Measurements from ENCODE around the gene ACVR1. TPM values are rescaled to one million over a fixed set of nuclear protein-coding genes. Genes with fewer than 3 reads are reported as not detected.
A peak's percentile ranks its signal among the peaks of the same experiment; 100 is the strongest.

Gene ACVR1
- total RNA-seq, 1 experiment from 2014 or later: 71.3 TPM

GRCh38 chr2:157856187-157856515 is 20.0 kb downstream of the ACVR1 start:
- CTCF ChIA-PET: interaction anchor here (1.2 to 1.6 kb wide), 2 partner anchors 16 to 20 kb away, joined by 3 to 5 read pairs; no protein-coding TSS in a partner anchor
- no peak for DNase-seq
- Mint-ChIP-seq H3K4me1 (ENCODE audit: low read depth, unreplicated experiment) (peaks cover 51% of the 10 kb centered on the region), H3K9me3 (ENCODE audit: low read depth, unreplicated experiment) (no peaks in the 10 kb centered on the region), H3K27me3 (ENCODE audit: unreplicated experiment) (no peaks in the 10 kb centered on the region), H3K27ac (ENCODE audit: unreplicated experiment) (peak overlapping the region; percentile 94), H3K4me3 (ENCODE audit: low read depth, unreplicated experiment) (peak overlapping the region; percentile 36), H3K36me3 (ENCODE audit: insufficient read depth, unreplicated experiment) (peaks cover 21% of the 10 kb centered on the region)
- intact Hi-C loops (cut with micrococcal nuclease; ENCODE audit: unreplicated experiment): no loop called here
- TF ChIP-seq CTCF (IDR thresholded peaks at IDR 0.05; ENCODE audit: unreplicated experiment): no peak
- BruUV-seq (replicated peaks): no TSS peak

- CTCF ChIA-PET: interaction anchor here (0.7 to 1.1 kb wide), 2 partner anchors 9 to 96 kb away, joined by 3 to 5 read pairs; no protein-coding TSS in a partner anchor
- no peak for TF ChIP-seq CTCF (IDR thresholded peaks at IDR 0.05; ENCODE audit: unreplicated experiment)
- peaks cover 28% of the 10 kb centered on the region for H3K36me3 Mint-ChIP-seq (ENCODE audit: insufficient read depth, unreplicated experiment)
- H3K27ac Mint-ChIP-seq (ENCODE audit: unreplicated experiment): peak overlapping the region; percentile 36
- intact Hi-C loops (cut with micrococcal nuclease; ENCODE audit: unreplicated experiment): no loop called here
- DNase-seq: no peak
- peaks cover 62% of the 10 kb centered on the region for H3K4me1 Mint-ChIP-seq (ENCODE audit: low read depth, unreplicated experiment)
- H3K4me3 Mint-ChIP-seq (ENCODE audit: low read depth, unreplicated experiment): no peak overlapping the region
- no peaks in the 10 kb centered on the region for H3K27me3 Mint-ChIP-seq (ENCODE audit: unreplicated experiment)
- BruUV-seq (replicated peaks): no TSS peak
- H3K9me3 Mint-ChIP-seq (ENCODE audit: low read depth, unreplicated experiment): no peaks in the 10 kb centered on the region
Observed at GRCh38 chr2:157853820-157854219, 22.3 kb downstream of the ACVR1 start.

GRCh38 chr2:157853211-157853610 is 22.9 kb downstream of the ACVR1 start:
- H3K27ac Mint-ChIP-seq (ENCODE audit: unreplicated experiment): peak overlapping the region; percentile 36
- H3K36me3 Mint-ChIP-seq (ENCODE audit: insufficient read depth, unreplicated experiment): peaks cover 27% of the 10 kb centered on the region
- DNase-seq: no peak
- H3K27me3 Mint-ChIP-seq (ENCODE audit: unreplicated experiment): no peaks in the 10 kb centered on the region
- BruUV-seq (replicated peaks): no TSS peak
- H3K4me1 Mint-ChIP-seq (ENCODE audit: low read depth, unreplicated experiment): peaks cover 64% of the 10 kb centered on the region
- intact Hi-C loops (cut with micrococcal nuclease; ENCODE audit: unreplicated experiment): no loop called here
- no peak overlapping the region for H3K4me3 Mint-ChIP-seq (ENCODE audit: low read depth, unreplicated experiment)
- CTCF ChIA-PET: interaction anchor here (1.1 kb wide), 1 partner anchor 9 kb away, joined by 3 read pairs; no protein-coding TSS in a partner anchor
- no peak for TF ChIP-seq CTCF (IDR thresholded peaks at IDR 0.05; ENCODE audit: unreplicated experiment)
- no peaks in the 10 kb centered on the region for H3K9me3 Mint-ChIP-seq (ENCODE audit: low read depth, unreplicated experiment)

GRCh38 chr2:157849591-157849990 is 26.5 kb downstream of the ACVR1 start:
- Mint-ChIP-seq H3K27me3 (ENCODE audit: unreplicated experiment) (no peaks in the 10 kb centered on the region), H3K27ac (ENCODE audit: unreplicated experiment) (peak overlapping the region; percentile 91), H3K9me3 (ENCODE audit: low read depth, unreplicated experiment) (no peaks in the 10 kb centered on the region), H3K4me1 (ENCODE audit: low read depth, unreplicated experiment) (peaks cover 72% of the 10 kb centered on the region), H3K36me3 (ENCODE audit: insufficient read depth, unreplicated experiment) (peaks cover 8% of the 10 kb centered on the region), H3K4me3 (ENCODE audit: low read depth, unreplicated experiment) (peak overlapping the region; percentile 24)
- CTCF ChIA-PET: interaction anchor here (0.9 to 1.6 kb wide), 2 partner anchors 11 to 27 kb away, joined by 3 to 4 read pairs; partner anchors contain the start of gene ACVR1
- BruUV-seq (replicated peaks): no TSS peak
- intact Hi-C loops (cut with micrococcal nuclease; ENCODE audit: unreplicated experiment): no loop called here
- TF ChIP-seq CTCF (IDR thresholded peaks at IDR 0.05; ENCODE audit: unreplicated experiment): no peak
- peak; percentile 71 for DNase-seq

Data from Calu3 (cell line).